Measurements from ENCODE around the gene GLYAT. TPM values are rescaled to one million over a fixed set of nuclear protein-coding genes. Genes with fewer than 3 reads are reported as not detected.

GLYAT gene
- total RNA-seq, 4 donors from 2014 or later: not detected

- no peak overlapping the region for H3K27ac ChIP-seq
- H3K36me3 ChIP-seq: no peaks in the 10 kb centered on the region
- intact Hi-C loops (cut with DNase I; ENCODE audit: low total_unique reads): no loop called here
- H3K9me3 ChIP-seq: no peaks in the 10 kb centered on the region
- DNase-seq: no peak
- no peak overlapping the region for H3K4me3 ChIP-seq
- no peaks in the 10 kb centered on the region for H3K4me1 ChIP-seq
- TF ChIP-seq CTCF (IDR thresholded peaks at IDR 0.05) (no peak), POLR2A (IDR thresholded peaks at IDR 0.05) (no peak)
- H3K27me3 ChIP-seq: no peaks in the 10 kb centered on the region
Observed at GRCh38 chr11:58774164-58774593, 42.4 kb upstream of the GLYAT start.

- TF ChIP-seq POLR2A (IDR thresholded peaks at IDR 0.05): no peak
- no peak for TF ChIP-seq CTCF (IDR thresholded peaks at IDR 0.05)
- intact Hi-C loops (cut with DNase I; ENCODE audit: low total_unique reads): no loop called here
Observed at GRCh38 chr11:58773337-58773736, 41.6 kb upstream of the GLYAT start.

GRCh38 chr11:58772329-58773285 is 40.9 kb upstream of the GLYAT start:
- Histone ChIP-seq H3K36me3 (no peaks in the 10 kb centered on the region), H3K4me1 (no peaks in the 10 kb centered on the region), H3K9me3 (no peaks in the 10 kb centered on the region), H3K27ac (no peak overlapping the region), H3K27me3 (no peaks in the 10 kb centered on the region), H3K4me3 (no peak overlapping the region)
- TF ChIP-seq POLR2A (IDR thresholded peaks at IDR 0.05) (no peak), CTCF (IDR thresholded peaks at IDR 0.05) (no peak)
- no peak for DNase-seq
- intact Hi-C loops (cut with DNase I; ENCODE audit: low total_unique reads): no loop called here

More at GRCh38 chr11:58773337-58773736, 41.6 kb upstream of the GLYAT start:
- Histone ChIP-seq H3K27me3 (no peaks in the 10 kb centered on the region), H3K4me1 (no peaks in the 10 kb centered on the region), H3K9me3 (no peaks in the 10 kb centered on the region), H3K36me3 (no peaks in the 10 kb centered on the region), H3K4me3 (no peak overlapping the region), H3K27ac (no peak overlapping the region)
- DNase-seq: no peak

GRCh38 chr11:58771458-58771855 is 39.7 kb upstream of the GLYAT start:
- Histone ChIP-seq H3K4me3 (no peak overlapping the region), H3K27ac (no peak overlapping the region), H3K9me3 (no peaks in the 10 kb centered on the region), H3K4me1 (no peaks in the 10 kb centered on the region), H3K36me3 (no peaks in the 10 kb centered on the region), H3K27me3 (no peaks in the 10 kb centered on the region)
- intact Hi-C loops (cut with DNase I; ENCODE audit: low total_unique reads): no loop called here
- TF ChIP-seq CTCF (IDR thresholded peaks at IDR 0.05) (no peak), POLR2A (IDR thresholded peaks at IDR 0.05) (no peak)
- no peak for DNase-seq

All from uterus (tissue), 4 donors.